HG03571 (cell line): ENCODE measurements around the gene PCSK1N.

ENCODE experiments used
- ATAC-seq: cut with Tn5 transposase; IDR thresholded peaks from one replicate; pipeline ENCODE4 v1.9.1; 2021; ENCODE audit not compliant: unreplicated experiment

Gene PCSK1N

DNA sequence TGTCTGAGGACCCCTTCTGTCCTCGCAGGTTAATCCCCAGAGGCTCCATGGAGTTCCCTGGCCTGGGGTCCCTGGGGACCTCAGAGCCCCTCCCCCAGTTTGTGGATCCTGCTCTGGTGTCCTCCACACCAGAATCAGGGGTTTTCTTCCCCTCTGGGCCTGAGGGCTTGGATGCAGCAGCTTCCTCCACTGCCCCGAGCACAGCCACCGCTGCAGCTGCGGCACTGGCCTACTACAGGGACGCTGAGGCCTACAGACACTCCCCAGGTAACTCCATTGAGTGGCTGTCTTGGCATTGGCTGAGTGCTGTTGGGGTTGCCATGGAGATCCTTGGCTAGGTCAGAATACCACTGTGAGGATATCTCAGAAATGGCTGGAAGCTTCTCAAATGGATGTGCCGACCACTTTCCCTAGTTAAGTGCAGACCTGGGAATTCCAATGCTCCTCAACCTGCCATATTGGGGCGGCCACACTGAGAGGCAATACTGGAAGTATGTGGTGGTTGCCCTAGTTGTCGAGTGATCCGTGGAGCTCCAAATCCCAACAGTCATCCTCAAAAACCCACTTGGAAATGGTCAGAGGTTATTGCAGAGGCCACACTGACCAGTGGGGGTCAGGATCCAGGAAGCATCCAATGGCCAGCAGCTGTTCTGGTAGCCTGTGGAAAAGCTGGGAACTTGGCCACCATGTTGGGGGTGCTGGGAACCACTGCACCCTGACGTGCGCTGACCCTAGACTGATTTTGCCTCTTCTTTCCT, 44.2 kb downstream of the PCSK1N start:
- ATAC-seq, result no peak

DNA sequence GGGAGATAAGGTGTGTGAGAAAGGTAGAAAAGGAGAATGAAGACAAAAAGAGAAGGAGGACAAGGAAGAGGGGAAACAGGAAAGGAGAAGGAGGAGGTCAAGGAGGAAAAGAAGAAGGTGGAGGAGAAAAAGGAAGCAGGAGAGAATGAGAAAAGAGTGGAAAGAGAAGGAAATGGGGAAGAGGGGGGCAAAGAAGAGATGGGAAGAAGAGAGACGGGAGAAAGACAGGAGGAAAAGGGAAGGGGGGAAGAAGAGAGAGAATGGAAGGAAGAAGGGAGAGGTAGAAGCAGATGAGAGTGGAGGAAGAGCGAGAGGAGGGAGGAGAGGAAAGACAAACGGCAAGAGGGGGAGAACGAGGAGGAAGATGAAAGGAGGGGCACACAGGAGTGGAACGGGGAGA, 44.9 kb downstream of the PCSK1N start:
- ATAC-seq, result no peak

- no peak for ATAC-seq
Observed at GRCh38 chrX:48789366-48790220, 45.8 kb downstream of the PCSK1N start.

- no peak for ATAC-seq
Observed at GRCh38 chrX:48787505-48788443, 47.6 kb downstream of the PCSK1N start.

GRCh38 chrX:48786825-48787504, 48.4 kb downstream of the PCSK1N start:
- ATAC-seq, result no peak

DNA sequence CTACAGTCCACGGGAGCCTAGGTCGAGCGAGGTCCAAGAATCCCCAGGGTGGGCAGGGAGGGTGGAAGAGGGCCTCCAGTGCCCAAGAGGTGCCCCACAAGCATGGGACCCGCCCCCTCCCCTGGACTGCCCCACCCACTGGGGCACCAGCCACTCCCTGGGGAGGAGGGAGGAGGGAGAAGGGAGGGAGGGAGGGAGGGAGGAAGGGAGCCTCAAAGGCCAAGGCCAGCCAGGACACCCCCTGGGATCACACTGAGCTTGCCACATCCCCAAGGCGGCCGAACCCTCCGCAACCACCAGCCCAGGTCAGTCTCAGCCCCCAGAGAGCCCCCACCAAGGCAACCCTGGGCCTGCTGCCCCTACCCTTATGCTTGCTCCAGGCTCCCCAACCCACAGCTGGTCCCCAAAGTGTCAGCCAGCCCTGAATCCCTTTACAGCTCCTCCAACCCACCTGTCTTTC, 49.0 kb downstream of the PCSK1N start, which contains the start of gene GATA1:
GATA1 (plus strand) TSS at position 250 of the 460 bp plus-strand sequence. CDS start 4,520 bp downstream, outside the sequence.
- no peak for ATAC-seq

DNA sequence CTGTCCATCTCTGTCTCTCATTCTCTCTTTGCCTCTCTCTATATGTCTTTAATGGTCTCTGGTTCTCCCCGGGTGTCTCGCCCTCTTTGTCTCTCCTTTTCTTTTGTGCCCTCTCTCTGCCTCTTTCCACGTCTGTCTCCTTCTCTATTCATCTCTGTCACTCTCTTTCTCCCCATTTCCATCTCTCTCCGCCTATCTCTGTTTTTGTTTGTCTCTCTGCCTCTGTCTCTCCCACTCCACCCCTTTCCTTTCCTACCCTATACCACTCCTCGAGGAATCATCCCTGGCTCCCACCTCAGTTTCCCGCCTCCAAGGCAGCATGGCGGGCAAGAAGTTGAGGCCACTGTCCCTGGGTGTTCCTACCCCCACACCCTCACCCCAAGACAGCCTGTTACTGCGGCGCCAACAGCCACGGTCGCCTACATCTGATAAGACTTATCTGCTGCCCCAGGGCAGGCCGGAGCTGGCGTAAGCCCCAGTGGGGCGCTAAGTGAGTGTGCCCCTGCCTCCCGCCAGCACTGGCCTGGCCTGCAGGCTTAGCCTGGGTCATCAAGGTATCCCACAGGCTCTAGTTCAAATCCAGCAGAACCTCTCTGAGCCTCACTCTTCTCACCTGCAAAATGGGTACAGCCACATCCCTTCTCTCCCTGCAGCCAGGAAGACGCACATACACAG, 49.7 kb downstream of the PCSK1N start:
- ATAC-seq, result no peak

DNA sequence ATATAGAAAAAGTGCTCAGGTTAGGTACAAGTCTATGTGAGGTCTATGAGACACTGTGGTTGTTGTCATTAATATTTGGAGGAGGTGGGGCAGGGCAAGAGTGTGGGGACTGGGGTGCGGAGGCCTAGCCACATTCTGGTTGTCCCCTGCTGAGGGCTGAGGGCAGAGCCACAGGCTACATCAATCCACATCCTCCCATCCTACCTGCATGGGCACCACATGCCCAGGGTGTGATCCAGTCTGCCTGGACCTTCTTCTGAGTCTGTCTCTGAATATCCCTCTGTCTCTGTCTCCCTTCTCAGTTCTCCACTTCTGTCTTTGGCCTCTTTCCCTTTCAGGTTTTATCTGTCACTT, 50.2 kb downstream of the PCSK1N start:
- ATAC-seq, result no peak

- ATAC-seq, result no peak
Observed at GRCh38 chrX:48784726-48785125, 50.7 kb downstream of the PCSK1N start.

DNA sequence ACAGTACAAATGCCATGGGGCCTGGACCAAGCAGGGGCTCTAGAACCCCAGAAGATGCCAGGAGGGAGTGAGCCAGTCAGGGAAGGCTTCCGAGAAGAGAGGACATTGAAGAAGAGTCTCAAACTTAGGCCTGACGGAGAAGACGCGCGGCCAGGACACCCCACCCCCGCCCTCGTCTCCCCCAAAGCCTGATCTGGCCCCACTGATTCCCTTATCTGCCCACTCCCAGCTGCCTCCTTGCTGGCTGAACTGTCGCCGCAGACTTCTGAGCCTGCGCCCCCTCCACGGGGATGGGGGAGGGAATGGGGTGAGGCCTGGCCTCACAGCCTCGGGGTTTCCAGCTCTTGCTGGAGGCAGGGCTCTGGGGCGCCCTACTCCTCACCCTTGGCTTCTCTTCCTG, 52.6 kb downstream of the PCSK1N start:
- no peak for ATAC-seq

DNA sequence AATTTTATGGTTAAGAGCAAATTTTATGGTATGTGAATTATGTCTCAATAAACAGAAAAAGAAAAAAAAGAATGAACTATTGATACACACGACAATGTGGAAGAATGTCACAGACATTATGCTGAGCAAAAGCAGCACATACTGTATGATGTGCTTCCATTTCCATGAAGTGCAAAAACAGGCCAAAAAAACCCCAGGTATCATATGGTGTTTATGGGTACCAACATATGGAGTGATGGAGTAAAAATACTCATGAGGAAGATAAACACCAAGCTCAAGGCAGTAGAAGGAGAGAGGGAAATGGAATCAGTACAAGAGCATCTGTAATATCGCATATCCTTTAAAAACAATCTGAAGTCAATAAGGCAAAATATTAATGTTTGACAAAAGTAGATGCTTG, 53.2 kb downstream of the PCSK1N start:
- ATAC-seq, result no peak

DNA sequence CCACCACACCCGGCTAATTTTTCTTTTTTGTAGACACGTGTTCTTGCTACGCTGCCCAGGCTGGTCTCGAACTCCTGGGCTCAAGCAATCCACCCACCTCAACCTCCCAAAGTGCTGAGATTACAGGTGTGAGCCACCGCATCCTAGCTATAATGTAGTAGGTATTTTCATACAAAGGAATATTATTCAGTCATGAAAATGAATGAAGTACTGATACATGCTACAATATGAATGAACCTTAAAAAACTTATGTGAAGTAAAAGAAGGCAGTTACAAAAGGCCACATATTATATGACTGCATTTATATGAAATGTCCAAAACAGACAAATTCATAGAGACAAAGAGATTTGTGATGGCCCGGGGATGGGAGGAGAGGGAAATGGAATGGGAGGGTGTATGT, 53.7 kb downstream of the PCSK1N start:
- ATAC-seq, result no peak
